ES-I3 (cell line): Measurements from ENCODE around the gene SDR39U1.
"Not testable (repeated sequence)": the region's sequence is repeated elsewhere in the genome, so short reads cannot be mapped to it uniquely, and the experiment has no call there.

Experiments
- H3K36me3 ChIP-seq: 2 replicates; pipeline ENCODE4 v1.6.1; 2013; ENCODE audit warnings: mild to moderate bottlenecking, low read length, control low read depth, moderate library complexity; ENCODE audit not compliant: insufficient read depth
- H3K4me1 ChIP-seq: 2 replicates; pipeline ENCODE4 v1.6.1; 2013; ENCODE audit warnings: mild to moderate bottlenecking, control low read depth, low read length; ENCODE audit not compliant: insufficient read depth
- H3K9ac ChIP-seq: 2 replicates; pipeline ENCODE4 v1.6.1; 2013; ENCODE audit warnings: low read depth, mild to moderate bottlenecking, low read length, moderate library complexity
- H3K9me3 ChIP-seq: 2 replicates; pipeline ENCODE4 v1.6.1; 2013; ENCODE audit warnings: mild to moderate bottlenecking, low read length, moderate library complexity; ENCODE audit not compliant: control insufficient read depth, insufficient read depth

Gene SDR39U1

GRCh38 chr14:24463017-24463883 lies 20.7 kb upstream of the SDR39U1 start:
- no peak overlapping the region for H3K9ac ChIP-seq
- H3K36me3 ChIP-seq: no peaks in the 10 kb centered on the region
- no peaks in the 10 kb centered on the region for H3K9me3 ChIP-seq
- no peaks in the 10 kb centered on the region for H3K4me1 ChIP-seq

- Histone ChIP-seq H3K36me3 (no peaks in the 10 kb centered on the region), H3K4me1 (no peaks in the 10 kb centered on the region), H3K9ac (no peak overlapping the region), H3K9me3 (no peaks in the 10 kb centered on the region)
These were observed 18.8 kb upstream of the SDR39U1 start for GRCh38 chr14:24461336-24461735.

GRCh38 chr14:24459331-24459730 lies 16.8 kb upstream of the SDR39U1 start:
- Histone ChIP-seq H3K36me3 (no peaks in the 10 kb centered on the region), H3K9ac (no peak overlapping the region), H3K9me3 (peaks cover 8% of the 10 kb centered on the region; the same call in 1 of the 2 replicates), H3K4me1 (no peaks in the 10 kb centered on the region)

- H3K9me3 ChIP-seq: peaks cover 10% of the 10 kb centered on the region; the same call in 1 of the 2 replicates
- H3K36me3 ChIP-seq: no peaks in the 10 kb centered on the region
- no peak overlapping the region for H3K9ac ChIP-seq
- no peaks in the 10 kb centered on the region for H3K4me1 ChIP-seq
These were observed 16.2 kb upstream of the SDR39U1 start for GRCh38 chr14:24458736-24459135.

DNA sequence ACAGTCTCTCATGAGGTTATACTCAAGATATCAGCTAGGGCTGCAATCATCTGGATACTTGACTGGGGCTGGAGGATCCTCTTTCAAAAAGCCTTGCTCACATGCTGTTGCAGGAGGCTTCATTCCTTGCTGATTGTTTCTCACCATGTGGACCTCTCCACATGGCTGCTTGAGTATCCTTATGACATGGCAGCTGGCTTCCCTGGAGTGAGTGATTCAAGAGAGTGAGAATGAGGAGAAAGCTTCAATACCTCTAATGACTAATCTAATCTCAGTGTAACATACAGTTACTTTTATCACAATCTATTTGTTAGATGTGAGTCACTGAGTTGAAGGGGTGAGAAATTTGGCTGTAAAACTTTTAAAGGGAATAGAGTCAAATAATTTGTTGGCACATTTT lies 14.4 kb upstream of the SDR39U1 start:
- Histone ChIP-seq H3K4me1 (no peaks in the 10 kb centered on the region), H3K36me3 (no peaks in the 10 kb centered on the region)

GRCh38 chr14:24450828-24451227 lies 8.3 kb upstream of the SDR39U1 start:
- peaks cover 10% of the 10 kb centered on the region; the same call in 1 of the 2 replicates for H3K9me3 ChIP-seq
- H3K9ac ChIP-seq, H3K4me1 ChIP-seq, H3K36me3 ChIP-seq: not testable (repeated sequence)

More for the DNA sequence above, 14.4 kb upstream of the SDR39U1 start:
- H3K9ac ChIP-seq: no peak overlapping the region
- H3K9me3 ChIP-seq: peaks cover 10% of the 10 kb centered on the region; the same call in 1 of the 2 replicates

DNA sequence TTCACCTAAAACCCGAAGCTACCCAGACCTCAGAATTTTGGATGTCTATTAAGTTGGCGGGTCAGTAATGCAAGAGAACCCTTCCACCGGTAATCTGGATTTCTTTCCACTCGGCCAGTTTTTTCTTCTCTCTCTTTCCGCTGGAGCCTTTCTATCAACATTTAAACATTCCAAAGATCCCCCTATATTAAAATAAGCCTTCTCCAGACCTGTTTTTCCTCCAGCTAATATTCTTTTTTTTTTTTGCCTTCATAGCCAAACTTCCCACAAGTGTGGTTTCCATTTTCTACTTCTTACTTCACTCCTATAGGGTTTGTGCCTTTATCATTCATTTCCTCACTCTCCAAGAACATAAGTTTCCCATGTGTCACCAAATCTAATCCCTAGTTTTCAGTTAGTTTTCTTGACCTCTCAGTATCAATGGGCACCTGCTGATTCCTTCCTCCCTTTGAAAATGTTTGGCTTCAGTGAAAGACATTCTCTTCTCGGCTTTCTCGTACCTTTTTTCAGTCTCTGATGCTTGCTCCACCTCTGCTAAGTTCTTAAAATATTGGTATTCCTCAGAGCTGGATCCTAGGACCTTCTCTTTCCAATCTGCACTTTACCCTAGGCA lies 583 bp upstream of the SDR39U1 start:
- Histone ChIP-seq H3K36me3 (peaks cover 9% of the 10 kb centered on the region), H3K4me1 (no peaks in the 10 kb centered on the region), H3K9me3 (no peaks in the 10 kb centered on the region), H3K9ac (peak overlapping the region; percentile 88)

GRCh38 chr14:24441904-24442239 lies 704 bp downstream of the SDR39U1 start:
- Histone ChIP-seq H3K9me3 (no peaks in the 10 kb centered on the region), H3K4me1 (no peaks in the 10 kb centered on the region), H3K36me3 (peaks cover 16% of the 10 kb centered on the region), H3K9ac (peak overlapping the region; percentile 88)

GRCh38 chr14:24441485-24441884 lies 1.1 kb downstream of the SDR39U1 start:
- Histone ChIP-seq H3K36me3 (peaks cover 16% of the 10 kb centered on the region), H3K4me1 (no peaks in the 10 kb centered on the region), H3K9me3 (no peaks in the 10 kb centered on the region), H3K9ac (peak overlapping the region; percentile 88)

DNA sequence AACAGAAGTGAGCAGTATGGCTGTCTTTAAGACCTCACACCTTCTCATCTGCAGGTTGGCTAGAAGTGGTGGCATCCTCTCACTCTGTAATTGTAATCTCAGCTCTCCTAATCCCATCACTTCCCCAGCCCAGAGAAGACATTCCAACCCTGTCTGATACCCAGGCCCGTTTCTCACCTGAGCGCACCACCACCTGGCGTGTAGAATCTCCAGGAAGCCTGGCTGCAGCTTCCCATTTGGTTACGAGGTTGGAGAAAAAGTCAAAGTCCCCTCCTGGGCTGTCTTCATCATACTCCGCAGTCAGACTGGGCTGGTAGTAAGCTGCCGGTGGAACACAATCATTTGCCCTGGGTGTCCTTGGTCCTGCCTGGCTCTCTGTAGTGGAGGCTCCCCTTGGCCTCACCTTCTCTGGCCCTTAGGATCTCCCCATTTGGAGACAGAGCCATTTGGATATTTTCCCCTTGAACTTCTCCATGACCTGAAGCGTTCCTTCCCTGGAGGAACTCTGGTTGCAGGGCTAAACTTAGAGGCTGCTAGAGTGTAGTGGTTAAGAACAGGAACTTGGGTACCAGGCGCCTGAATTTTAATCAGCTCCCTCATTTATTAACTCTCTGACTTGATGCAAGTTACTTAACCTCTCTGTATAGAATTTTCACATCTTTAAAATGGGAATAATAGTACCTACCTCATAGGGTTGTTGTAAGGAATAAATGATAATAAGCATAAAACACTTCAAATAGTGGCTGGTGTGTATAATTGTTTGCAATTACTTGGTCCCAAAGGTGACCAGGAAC lies 1.8 kb downstream of the SDR39U1 start:
- Histone ChIP-seq H3K9me3 (no peaks in the 10 kb centered on the region), H3K36me3 (peaks cover 16% of the 10 kb centered on the region), H3K9ac (no peak overlapping the region), H3K4me1 (no peaks in the 10 kb centered on the region)

DNA sequence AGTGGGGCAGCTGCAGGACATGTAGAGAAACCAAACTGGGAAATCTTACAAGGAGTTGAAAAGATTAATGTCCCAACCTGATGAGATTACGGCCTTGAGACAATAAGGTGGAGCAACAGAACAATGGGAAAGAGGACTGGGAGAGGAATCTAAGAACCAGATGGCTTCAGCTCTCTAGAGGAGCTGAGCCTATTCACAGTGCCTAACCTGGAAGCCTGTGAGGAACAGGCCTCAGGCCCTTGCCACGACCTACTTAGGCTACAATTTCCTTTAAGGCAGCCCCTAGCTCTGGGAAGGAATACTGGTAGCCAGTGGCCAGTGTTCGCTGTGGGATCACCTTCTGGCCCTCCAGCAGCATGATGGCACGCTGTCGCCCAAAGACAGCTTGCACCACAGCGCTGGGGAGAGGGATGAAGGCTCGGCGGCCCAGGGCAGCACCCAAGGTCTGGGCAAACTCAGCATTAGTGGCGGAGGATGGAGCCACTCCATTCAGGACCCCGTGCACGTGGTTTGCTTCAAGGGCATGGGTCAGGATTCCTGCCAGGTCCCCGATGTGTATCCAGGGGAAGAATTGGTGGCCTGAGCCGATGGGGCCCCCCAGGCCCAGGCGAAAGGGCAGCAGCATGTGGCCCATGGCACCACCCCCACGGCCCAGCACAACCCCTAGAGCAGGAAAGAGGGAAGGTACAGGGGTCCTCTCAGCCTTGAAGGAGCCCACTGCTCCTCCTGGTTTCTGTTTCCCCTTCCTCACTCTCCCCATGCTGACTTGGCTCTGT lies 2.6 kb downstream of the SDR39U1 start:
- peaks cover 16% of the 10 kb centered on the region for H3K36me3 ChIP-seq
- H3K9me3 ChIP-seq: no peaks in the 10 kb centered on the region
- H3K9ac ChIP-seq: no peak overlapping the region
- no peaks in the 10 kb centered on the region for H3K4me1 ChIP-seq

- Histone ChIP-seq H3K4me1 (no peaks in the 10 kb centered on the region), H3K9ac (no peak overlapping the region), H3K9me3 (no peaks in the 10 kb centered on the region), H3K36me3 (peaks cover 16% of the 10 kb centered on the region)
These were observed 3.3 kb downstream of the SDR39U1 start for GRCh38 chr14:24439257-24439656.

GRCh38 chr14:24438223-24439097 lies 4.1 kb downstream of the SDR39U1 start:
- H3K9me3 ChIP-seq: no peaks in the 10 kb centered on the region
- peaks cover 16% of the 10 kb centered on the region for H3K36me3 ChIP-seq
- no peak overlapping the region for H3K9ac ChIP-seq
- H3K4me1 ChIP-seq: no peaks in the 10 kb centered on the region
